MM.1S (cell line): ENCODE measurements around the gene DEDD.

ENCODE experiments used
- DNase-seq: peaks from one replicate; pipeline ENCODE4 v3.0.0-alpha.2; 2015
- H2AFZ ChIP-seq: fragments of 300-600 bp; sonication (generic); 2 replicates; pipeline ENCODE4 v1.6.0; 2016; ENCODE audit warnings: antibody characterized with exemption, low read length
- H3F3A ChIP-seq: fragments of 300-600 bp; sonication (generic); 2 replicates; pipeline ENCODE4 v1.6.1; 2016; ENCODE audit warnings: mild to moderate bottlenecking, antibody characterized with exemption, low read length, moderate library complexity, mixed read lengths; ENCODE audit not compliant: insufficient read depth
- H3K27ac ChIP-seq: fragments of 300-600 bp; sonication (generic); 2 replicates; pipeline ENCODE4 v1.5.1; 2016; ENCODE audit warnings: mild to moderate bottlenecking, low read length
- H3K27me3 ChIP-seq: fragments of 300-600 bp; sonication (generic); replicated peaks from 2 replicates; pipeline ENCODE4 v1.6.0; 2016; ENCODE audit warnings: low read length; ENCODE audit not compliant: insufficient read depth
- H3K36me3 ChIP-seq: fragments of 300-600 bp; sonication (generic); replicated peaks from 2 replicates; pipeline ENCODE4 v1.6.1; 2016; ENCODE audit warnings: mild to moderate bottlenecking, low read length, mixed read lengths; ENCODE audit not compliant: insufficient read depth
- H3K4me1 ChIP-seq: fragments of 300-600 bp; sonication (generic); 2 replicates; pipeline ENCODE4 v1.6.1; 2016; ENCODE audit warnings: low read length, mixed read lengths
- H3K4me2 ChIP-seq: fragments of 300-600 bp; sonication (generic); 2 replicates; pipeline ENCODE4 v1.6.0; 2016; ENCODE audit warnings: low read depth, low read length
- H3K4me3 ChIP-seq: fragments of 300-600 bp; sonication (generic); 2 replicates; pipeline ENCODE4 v1.5.1; 2016; ENCODE audit warnings: low read length, mixed read lengths
- H3K79me2 ChIP-seq: fragments of 300-600 bp; sonication (generic); 2 replicates; pipeline ENCODE4 v1.6.1; 2016; ENCODE audit warnings: mixed run types, low read length, mixed read lengths
- H3K9ac ChIP-seq: fragments of 300-600 bp; sonication (generic); 2 replicates; pipeline ENCODE4 v1.6.1; 2016; ENCODE audit warnings: low read length, mixed read lengths
- H3K9me2 ChIP-seq: fragments of 300-600 bp; sonication (generic); replicated peaks from 2 replicates; pipeline ENCODE4 v1.6.1; 2016; ENCODE audit warnings: mild to moderate bottlenecking, low read length, mixed read lengths; ENCODE audit not compliant: insufficient read depth
- H3K9me3 ChIP-seq: fragments of 300-600 bp; sonication (generic); replicated peaks from 2 replicates; pipeline ENCODE4 v1.6.1; 2016; ENCODE audit warnings: mild to moderate bottlenecking, low read length, mixed read lengths; ENCODE audit not compliant: insufficient read depth
- H4K20me1 ChIP-seq: fragments of 300-600 bp; sonication (generic); 2 replicates; pipeline ENCODE4 v1.6.1; 2016; ENCODE audit warnings: mild to moderate bottlenecking, low read length, moderate library complexity, mixed read lengths; ENCODE audit not compliant: insufficient read depth
- EZH2 ChIP-seq: fragments of 300-600 bp; sonication (generic); optimal IDR thresholded peaks from 2 replicates; pipeline ENCODE3; 2017; ENCODE audit warnings: low read depth, mild to moderate bottlenecking, antibody characterized with exemption, low read length, mixed read lengths
- EZH2phosphoT487 ChIP-seq: fragments of 300-600 bp; sonication (generic); IDR thresholded peaks from 2 replicates; pipeline ENCODE4 v1.6.1; 2018; ENCODE audit warnings: antibody characterized with exemption, low read length
- TF ChIP-seq, protein P1 (sequence below): fragments of 300-600 bp; sonication (generic); IDR thresholded peaks from 2 replicates; pipeline ENCODE4 v1.5.1; 2016; ENCODE audit warnings: antibody characterized with exemption, low read length, mixed read lengths

Gene DEDD

DNA sequence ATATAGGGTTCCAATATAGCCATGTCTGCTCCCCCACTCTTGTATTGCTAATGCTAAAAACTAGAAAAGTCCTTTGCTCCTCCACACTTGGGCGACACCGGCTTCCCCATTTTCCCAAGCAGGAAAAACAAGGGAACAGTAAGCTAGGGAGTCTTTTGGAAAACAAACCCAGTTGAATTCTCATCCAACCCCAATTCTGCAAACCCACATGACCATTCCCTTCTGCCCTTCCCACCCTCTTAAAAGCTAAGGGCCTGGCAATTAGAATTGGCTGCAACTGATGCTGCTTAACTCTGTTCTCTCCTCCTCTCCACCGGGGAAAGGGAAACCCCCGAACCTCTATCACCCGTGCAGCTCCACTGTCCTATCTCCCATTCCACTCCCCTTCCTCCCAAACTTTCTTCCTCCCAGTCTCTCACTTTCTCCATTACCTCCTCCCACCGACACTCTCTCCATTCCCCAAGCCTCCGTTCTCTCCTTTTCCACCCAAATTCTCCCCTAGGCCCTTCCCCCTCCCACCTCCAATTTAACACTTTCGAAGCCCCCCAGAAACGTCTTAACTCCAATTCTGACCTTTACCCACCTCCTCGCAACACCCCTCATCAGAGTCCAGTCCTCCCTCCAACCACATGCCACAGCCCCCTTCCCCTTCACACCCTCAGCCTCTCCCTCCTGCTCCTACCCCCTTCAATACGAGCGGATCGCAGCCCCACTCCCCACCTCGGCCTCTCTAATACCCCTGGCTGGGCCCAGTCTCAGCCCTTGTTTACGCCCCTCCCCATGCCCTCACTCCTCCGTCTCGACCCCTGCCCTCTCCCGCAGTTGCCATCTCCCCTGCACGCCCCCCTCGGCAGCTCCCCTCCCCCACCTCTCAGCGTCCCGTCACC lies 701 bp downstream of the DEDD start:
- Histone ChIP-seq H3K27me3 (no peaks in the 10 kb centered on the region), H3K4me3 (peak overlapping the region; percentile 88), H3K9me3 (no peaks in the 10 kb centered on the region), H3K9ac (peak overlapping the region; percentile 81), H3K27ac (peak overlapping the region; percentile 52; the same call in 1 of the 2 replicates), H3K79me2 (peaks cover 91% of the 10 kb centered on the region), H3K36me3 (no peaks in the 10 kb centered on the region), H3K4me1 (peaks cover 9% of the 10 kb centered on the region; the same call in 1 of the 2 replicates), H2AFZ (peak overlapping the region; percentile 90), H4K20me1 (no peaks in the 10 kb centered on the region), H3K9me2 (no peaks in the 10 kb centered on the region), H3F3A (peaks cover 33% of the 10 kb centered on the region), H3K4me2 (peak overlapping the region; percentile 94)
- TF ChIP-seq EZH2 (no peak), EZH2phosphoT487 (no peak)
- TF ChIP-seq, protein P1, sequence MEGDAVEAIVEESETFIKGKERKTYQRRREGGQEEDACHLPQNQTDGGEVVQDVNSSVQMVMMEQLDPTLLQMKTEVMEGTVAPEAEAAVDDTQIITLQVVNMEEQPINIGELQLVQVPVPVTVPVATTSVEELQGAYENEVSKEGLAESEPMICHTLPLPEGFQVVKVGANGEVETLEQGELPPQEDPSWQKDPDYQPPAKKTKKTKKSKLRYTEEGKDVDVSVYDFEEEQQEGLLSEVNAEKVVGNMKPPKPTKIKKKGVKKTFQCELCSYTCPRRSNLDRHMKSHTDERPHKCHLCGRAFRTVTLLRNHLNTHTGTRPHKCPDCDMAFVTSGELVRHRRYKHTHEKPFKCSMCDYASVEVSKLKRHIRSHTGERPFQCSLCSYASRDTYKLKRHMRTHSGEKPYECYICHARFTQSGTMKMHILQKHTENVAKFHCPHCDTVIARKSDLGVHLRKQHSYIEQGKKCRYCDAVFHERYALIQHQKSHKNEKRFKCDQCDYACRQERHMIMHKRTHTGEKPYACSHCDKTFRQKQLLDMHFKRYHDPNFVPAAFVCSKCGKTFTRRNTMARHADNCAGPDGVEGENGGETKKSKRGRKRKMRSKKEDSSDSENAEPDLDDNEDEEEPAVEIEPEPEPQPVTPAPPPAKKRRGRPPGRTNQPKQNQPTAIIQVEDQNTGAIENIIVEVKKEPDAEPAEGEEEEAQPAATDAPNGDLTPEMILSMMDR, result no peak
- no peak for DNase-seq

DNA sequence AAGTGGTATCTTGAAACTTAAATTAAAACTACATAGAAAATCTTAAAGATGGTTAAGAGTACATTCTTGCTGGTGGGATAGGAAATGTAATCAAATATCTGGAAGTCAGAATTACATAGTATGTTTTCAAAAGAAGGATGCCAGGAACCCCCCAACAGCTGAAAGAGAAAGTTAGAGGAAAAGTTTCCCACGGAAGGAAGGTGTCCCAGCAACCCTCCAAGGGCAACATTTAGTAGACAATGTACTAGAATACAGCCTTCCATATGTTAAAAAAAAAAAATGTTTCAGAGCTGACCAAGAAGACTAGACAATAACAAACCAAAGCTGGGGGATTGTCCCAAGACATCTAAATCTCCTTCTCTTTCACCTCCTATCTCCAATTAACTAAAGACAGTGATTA lies 2.2 kb downstream of the DEDD start:
- no peak overlapping the region for H3K27ac ChIP-seq
- H2AFZ ChIP-seq, result no peak overlapping the region
- H3K9me2 ChIP-seq, result no peaks in the 10 kb centered on the region
- no peak overlapping the region for H3K9ac ChIP-seq
- peaks cover 9% of the 10 kb centered on the region; the same call in 1 of the 2 replicates for H3K4me1 ChIP-seq
- DNase-seq, result no peak
- no peaks in the 10 kb centered on the region for H3K36me3 ChIP-seq
- peaks cover 27% of the 10 kb centered on the region for H3F3A ChIP-seq
- no peak overlapping the region for H3K4me3 ChIP-seq
- no peaks in the 10 kb centered on the region for H3K27me3 ChIP-seq
- H4K20me1 ChIP-seq, result no peaks in the 10 kb centered on the region
- no peak for TF ChIP-seq EZH2
- H3K9me3 ChIP-seq, result no peaks in the 10 kb centered on the region
- no peak overlapping the region for H3K4me2 ChIP-seq
- H3K79me2 ChIP-seq, result peaks cover 89% of the 10 kb centered on the region

GRCh38 chr1:161128591-161129420 lies 3.7 kb downstream of the DEDD start:
- Histone ChIP-seq H3K4me1 (peaks cover 9% of the 10 kb centered on the region; the same call in 1 of the 2 replicates), H3K27ac (no peak overlapping the region), H3K36me3 (no peaks in the 10 kb centered on the region), H3F3A (peaks cover 27% of the 10 kb centered on the region), H3K27me3 (no peaks in the 10 kb centered on the region), H3K79me2 (peaks cover 85% of the 10 kb centered on the region), H4K20me1 (no peaks in the 10 kb centered on the region), H3K9ac (no peak overlapping the region), H3K4me2 (no peak overlapping the region), H3K9me2 (no peaks in the 10 kb centered on the region), H2AFZ (no peak overlapping the region), H3K9me3 (no peaks in the 10 kb centered on the region), H3K4me3 (no peak overlapping the region)
- TF ChIP-seq, protein P1, result no peak
- TF ChIP-seq EZH2phosphoT487, result no peak
- no peak for TF ChIP-seq EZH2
- DNase-seq, result no peak
